Suppressor macrophage (primary cell): ENCODE results near the gene C9orf152.
A peak's percentile ranks its signal among the peaks of the same experiment; 100 is the strongest.
"Not testable (repeated sequence)": the region's sequence is repeated elsewhere in the genome, so short reads cannot be mapped to it uniquely, and the experiment has no call there.

Experiments used
- DNase-seq, 4 experiments: peaks; one replicate each; pipeline ENCODE4 v3.0.0-alpha.2; 2020 to 2022
- total RNA-seq, 17 experiments: gene quantifications; one replicate each; lab custom pipeline; 2026; ENCODE audit warnings: mixed read lengths in 6 of 17, inconsistent platforms in 3 of 17; lab: John Stamatoyannopoulos, UW

Gene C9orf152, protein sequence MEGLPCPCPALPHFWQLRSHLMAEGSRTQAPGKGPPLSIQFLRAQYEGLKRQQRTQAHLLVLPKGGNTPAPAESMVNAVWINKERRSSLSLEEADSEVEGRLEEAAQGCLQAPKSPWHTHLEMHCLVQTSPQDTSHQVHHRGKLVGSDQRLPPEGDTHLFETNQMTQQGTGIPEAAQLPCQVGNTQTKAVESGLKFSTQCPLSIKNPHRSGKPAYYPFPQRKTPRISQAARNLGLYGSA
- total RNA-seq: 0 to 1.5 (median 0) reads per million in 17 experiments

- no peak for DNase-seq
Observed at GRCh38 chr9:110208031-110208430, at the start of gene C9orf152. Gene C9orf152 (minus strand): TSS chr9:110208159. CDS start chr9:110207579, 580 bp downstream.

GRCh38 chr9:110257097-110257841 is 49.3 kb upstream of the C9orf152 start:
- peak; percentile 19 to 47 (median 38) for DNase-seq

GRCh38 chr9:110256380-110257096 is 48.6 kb upstream of the C9orf152 start, which contains the start of gene TXN:
Gene TXN (minus strand): TSS chr9:110256507. CDS start chr9:110256435, 72 bp downstream.
- DNase-seq: peak; percentile 96 to 99 (median 97)

- DNase-seq: peak; percentile 60 to 78 (median 66)
Observed at GRCh38 chr9:110255463-110256379, 47.8 kb upstream of the C9orf152 start.

- no peak for DNase-seq
Observed at GRCh38 chr9:110255034-110255462, 47.1 kb upstream of the C9orf152 start.

DNA sequence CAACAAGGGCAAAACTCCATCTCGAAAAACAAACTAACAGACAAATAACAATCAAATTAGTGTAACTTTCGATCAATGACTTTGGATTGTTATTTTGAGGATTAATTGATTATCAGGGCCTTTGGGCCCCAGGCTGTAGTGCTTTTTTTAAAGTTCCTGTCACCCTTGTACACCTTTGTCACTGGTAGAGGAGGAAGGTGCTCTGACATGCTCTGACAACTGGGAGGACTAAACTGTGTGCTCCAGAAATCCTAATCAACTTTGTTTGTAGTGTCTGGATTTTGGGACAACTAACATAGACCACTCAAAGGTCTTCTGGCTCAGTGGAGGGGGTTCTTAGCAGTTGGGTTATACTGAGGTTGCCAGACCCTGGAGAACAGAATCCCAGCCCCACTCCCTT is 46.5 kb upstream of the C9orf152 start:
- no peak for DNase-seq

GRCh38 chr9:110252509-110253139 is 44.7 kb upstream of the C9orf152 start:
- DNase-seq: peak in 1 of 4 experiments; percentile 31

DNA sequence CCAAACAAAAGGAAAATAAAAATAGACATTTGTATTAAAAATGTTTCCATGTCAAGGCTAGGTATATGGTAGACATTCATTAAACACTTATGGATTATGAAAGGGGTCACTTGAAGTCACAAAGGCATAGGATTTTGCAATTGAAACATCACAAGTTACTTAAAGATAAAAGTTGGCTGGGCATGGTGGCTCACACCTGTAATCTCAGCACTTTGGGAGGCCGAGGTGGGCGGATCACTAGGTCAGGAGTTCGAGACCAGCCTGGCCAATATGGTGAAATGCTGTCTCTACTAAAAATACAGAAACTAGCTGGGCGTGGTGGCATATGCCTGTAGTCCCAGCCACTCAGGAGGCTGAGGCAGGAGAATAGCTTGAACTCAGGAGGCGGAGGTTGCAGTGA is 43.8 kb upstream of the C9orf152 start:
- not testable (repeated sequence) for DNase-seq

GRCh38 chr9:110251212-110251611 is 43.3 kb upstream of the C9orf152 start:
- no peak for DNase-seq

DNA sequence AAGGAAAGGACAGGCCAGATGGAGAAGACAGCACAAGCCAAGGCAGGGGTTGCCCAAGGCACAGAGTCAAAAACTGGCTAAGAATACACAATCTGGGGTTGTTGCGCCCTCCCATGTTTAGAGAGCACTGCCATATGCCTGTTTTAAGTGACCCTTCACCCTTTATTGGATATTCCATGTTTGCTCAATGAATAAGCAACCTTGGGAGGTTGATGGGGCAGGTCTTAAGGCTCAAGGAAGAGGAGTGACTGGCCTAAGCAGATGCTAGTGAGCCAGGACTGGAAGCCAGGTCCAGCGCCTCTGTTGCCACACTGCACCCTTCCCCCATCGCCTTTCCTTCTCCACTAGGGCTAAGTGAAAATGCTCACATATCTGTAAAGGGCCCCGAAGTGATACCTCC is 41.6 kb upstream of the C9orf152 start:
- DNase-seq: no peak

DNA sequence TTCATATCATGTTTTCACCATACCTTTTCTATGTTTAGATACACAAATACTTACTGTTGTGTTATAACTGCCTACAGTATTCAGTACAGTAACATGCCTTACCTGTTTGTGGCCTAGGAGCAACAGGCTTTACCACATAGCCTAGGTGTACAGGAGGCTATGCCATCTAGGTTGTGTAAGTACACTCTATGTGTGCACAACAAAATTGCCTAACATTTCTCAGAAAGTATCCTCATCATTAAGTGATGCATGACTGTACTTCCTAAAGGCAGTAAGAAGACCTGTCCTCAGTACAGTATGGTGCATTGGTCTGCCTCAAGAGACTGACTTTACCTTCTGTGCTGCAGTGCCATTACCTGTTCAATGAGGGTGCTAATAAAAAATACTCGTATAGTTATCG is 40.4 kb upstream of the C9orf152 start:
- no peak for DNase-seq

GRCh38 chr9:110246214-110246613 is 38.3 kb upstream of the C9orf152 start:
- no peak for DNase-seq

DNA sequence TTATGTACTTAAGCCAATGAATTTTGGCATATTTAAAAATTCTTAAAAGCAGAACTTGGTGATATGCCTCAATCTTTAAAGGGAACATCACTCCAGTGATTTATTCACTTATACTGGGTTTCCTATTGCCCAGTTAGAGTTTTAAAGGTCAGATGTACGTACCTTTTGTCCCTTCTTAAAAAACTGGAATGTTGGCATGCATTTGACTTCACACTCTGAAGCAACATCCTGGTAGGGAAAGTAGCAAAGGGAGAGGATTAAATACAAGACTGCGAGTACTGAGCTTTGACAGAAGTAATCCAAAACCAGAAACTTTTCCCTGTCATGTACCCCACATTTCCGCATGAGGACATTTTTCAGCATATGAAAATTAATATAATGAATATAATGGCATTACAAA is 36.7 kb upstream of the C9orf152 start:
- no peak for DNase-seq

GRCh38 chr9:110241858-110242321 is 33.9 kb upstream of the C9orf152 start:
- no peak for DNase-seq

DNA sequence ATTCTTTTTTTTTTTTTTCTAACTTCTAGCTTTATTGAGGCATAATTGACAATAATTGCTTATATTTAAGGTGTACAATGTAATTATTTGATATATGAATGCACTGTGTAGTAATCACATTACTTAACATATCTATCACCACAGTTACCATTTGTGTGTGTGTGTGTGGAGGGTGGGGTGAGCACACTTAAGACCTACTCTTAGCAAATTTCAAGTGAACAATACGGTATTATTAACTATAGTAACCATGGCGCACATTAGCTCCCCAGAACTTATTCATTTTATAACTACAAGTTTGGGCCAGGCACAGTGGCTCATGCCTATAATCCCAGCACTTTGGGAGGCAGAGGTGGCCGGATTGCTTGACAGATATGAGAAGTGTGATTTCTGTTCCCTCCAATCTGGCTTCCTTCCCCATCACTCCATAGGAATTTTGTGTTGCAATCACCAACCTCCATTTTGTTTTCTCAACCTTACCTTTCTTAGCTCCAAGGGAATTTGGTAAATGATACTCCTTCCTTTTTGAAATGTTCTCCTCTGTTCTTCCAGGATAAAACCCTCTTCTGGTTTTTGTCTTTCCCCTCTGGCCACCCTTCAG is 33.4 kb upstream of the C9orf152 start:
- DNase-seq: no peak

DNA sequence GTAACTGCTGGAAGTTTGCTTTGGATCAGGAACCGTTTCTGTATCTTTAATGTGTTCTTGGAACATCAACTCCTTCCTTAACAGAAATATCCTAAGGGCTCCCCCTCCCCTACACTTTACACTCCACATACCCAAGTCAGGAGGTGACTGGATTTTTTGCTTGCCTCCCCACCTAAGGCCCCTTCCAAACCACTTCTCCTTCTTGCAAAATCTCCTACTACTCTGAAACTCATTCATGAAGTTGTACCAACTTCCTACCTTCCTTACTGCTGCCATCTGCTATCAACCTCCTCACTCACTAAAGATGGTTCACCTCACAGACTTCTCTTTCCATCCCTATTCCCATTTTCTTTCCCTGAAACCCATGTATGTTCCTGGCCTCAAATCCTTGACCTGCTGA is 32.2 kb upstream of the C9orf152 start:
- no peak for DNase-seq

GRCh38 chr9:110228321-110228720 is 20.4 kb upstream of the C9orf152 start:
- DNase-seq: no peak

DNA sequence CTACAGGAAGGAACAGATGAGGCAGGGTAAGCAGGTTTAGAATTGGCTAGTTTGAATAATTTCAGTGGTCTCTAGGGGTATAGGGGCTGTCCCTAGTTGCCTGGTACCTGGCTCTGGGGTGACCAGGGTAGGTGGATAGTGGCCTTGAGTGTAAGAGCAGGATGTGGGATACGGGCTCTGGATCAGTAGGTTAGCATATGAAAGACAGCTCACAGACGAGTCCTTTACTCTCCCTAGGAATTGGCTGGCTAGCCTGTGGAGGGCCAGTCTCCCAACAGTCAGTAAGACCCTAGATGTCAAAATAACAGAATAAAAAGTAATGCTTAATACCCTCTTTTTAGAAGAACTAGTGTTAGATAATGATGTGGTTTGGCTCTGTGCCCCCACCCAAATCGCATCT is 16.6 kb upstream of the C9orf152 start:
- no peak for DNase-seq

GRCh38 chr9:110220809-110221208 is 12.8 kb upstream of the C9orf152 start:
- no peak for DNase-seq

DNA sequence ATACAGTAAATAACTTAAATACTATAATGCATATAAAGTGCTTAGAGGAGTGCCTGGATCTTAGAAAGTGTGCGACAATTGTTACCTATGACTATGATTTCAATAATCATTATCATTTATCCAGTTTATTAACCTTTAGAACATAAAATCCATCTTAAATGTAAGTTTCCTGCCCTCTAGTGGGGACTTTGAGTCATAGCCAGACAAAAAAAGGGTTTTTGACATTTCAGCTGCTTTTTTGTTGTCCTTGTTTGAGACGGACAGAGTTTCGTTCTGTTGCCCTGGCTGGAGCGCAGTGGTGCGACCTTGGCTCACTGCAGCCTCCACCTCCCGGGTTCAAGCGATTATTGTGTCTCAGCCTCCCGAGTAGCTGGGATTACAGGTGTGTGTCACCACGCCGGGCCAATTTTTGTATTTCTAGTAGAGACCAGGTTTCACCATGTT is 9.7 kb upstream of the C9orf152 start:
- peak; percentile 43 to 76 (median 58) for DNase-seq
